ENCODE measurements around the gene PRMT2.
A peak's percentile ranks its signal among the peaks of the same experiment; 100 is the strongest.

The PRMT2 gene

GRCh38 chr21:46650476-46651098, 15.1 kb downstream of the PRMT2 start:
- no peak overlapping the region for H3K4me3 ChIP-seq (ENCODE audit: low read length)
- no peak for TF ChIP-seq CTCF (conservative IDR thresholded peaks at IDR 0.05; ENCODE audit: low read depth, low read length)
- DNase-seq (ENCODE audit: low read depth), result no peak

DNA sequence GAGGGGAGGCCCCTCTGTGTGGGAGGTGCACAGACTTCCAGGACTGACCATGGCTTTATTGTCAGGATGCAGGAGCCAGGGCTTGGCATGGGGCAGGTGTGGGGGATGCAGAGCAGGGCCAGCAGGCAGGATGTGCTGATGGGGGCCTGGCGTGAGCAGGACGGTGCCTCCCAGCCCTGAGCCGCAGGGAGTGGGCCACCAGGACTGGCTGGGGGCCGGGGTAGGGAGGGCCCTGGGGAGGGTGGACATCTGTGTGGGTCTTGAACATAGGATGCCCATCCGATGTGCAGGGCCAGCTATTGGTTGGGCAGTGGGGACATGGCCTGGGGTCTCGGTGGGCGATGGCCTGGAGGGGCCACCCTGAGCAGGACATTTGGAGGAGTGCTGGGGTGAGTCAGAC, 15.6 kb downstream of the PRMT2 start:
- no peak overlapping the region for H3K4me3 ChIP-seq (ENCODE audit: low read length)
- TF ChIP-seq CTCF (conservative IDR thresholded peaks at IDR 0.05; ENCODE audit: low read depth, low read length), result no peak
- no peak for DNase-seq (ENCODE audit: low read depth)

DNA sequence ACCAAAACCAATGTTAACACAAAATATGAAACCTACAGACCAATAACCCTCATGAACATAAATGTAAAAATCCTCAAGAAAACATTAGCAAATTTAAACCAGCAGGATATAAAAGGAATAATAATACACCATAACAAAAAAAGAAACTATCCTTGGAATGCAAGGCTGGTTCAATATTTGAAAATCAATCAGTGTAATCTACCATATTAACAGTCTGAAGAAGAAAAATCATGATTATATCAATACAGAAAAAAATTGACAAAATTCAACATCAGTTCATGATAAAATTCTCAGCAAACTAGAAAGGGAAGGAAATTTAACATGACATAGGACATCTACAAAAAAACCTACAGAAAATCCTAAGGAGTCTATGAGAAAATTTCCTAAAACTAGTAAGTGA, 19.8 kb downstream of the PRMT2 start:
- no peak for TF ChIP-seq CTCF (conservative IDR thresholded peaks at IDR 0.05; ENCODE audit: low read depth, low read length)
- DNase-seq (ENCODE audit: low read depth), result no peak
- H3K4me3 ChIP-seq (ENCODE audit: low read length), result no peak overlapping the region

DNA sequence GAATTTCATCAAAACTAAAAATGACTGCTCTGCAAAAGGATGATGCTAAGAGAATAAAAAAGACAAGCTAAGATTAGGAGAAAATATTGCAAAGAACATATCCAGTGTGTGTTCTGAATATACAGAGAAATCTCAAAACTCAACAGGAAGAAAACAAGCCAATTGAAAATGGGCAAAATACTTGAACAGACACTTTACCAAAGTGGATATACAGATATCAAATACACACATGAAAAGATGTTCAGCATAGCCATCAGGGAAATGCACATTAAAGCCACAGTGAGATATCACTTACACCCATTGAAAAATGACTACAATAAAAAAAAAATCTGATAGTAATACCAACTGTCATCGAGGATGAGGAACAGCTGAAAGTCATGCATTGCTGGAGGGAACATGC, 21.3 kb downstream of the PRMT2 start:
- no peak for DNase-seq (ENCODE audit: low read depth)
- H3K4me3 ChIP-seq (ENCODE audit: low read length), result no peak overlapping the region
- TF ChIP-seq CTCF (conservative IDR thresholded peaks at IDR 0.05; ENCODE audit: low read depth, low read length), result no peak

DNA sequence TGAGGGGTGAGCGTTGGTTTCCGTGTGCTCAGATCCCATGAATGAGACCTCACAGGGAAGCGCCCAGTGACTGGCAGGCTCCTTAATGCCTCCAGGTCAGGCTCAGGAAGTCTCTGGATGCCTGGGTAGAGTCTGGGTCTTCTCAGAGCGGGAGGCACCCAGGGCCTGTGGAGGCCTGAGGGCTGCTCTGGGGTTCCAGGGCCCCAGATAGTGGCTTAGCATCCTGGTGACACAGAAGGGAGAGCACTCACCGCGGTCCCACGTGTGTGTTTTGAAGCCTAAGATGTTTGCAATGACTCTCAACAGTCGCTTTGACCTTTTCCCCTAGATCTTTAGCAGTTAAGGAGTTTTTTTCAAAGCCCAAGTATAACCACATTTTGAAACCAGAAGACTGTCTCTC, 25.0 kb downstream of the PRMT2 start:
- no peak for TF ChIP-seq CTCF (conservative IDR thresholded peaks at IDR 0.05; ENCODE audit: low read depth, low read length)
- H3K4me3 ChIP-seq (ENCODE audit: low read length), result no peak overlapping the region
- no peak for DNase-seq (ENCODE audit: low read depth)

- TF ChIP-seq CTCF (conservative IDR thresholded peaks at IDR 0.05; ENCODE audit: low read depth, low read length), result peak; percentile 79
- DNase-seq (ENCODE audit: low read depth), result peak; percentile 54
- peak overlapping the region; percentile 32 for H3K4me3 ChIP-seq (ENCODE audit: low read length)
These were observed 25.7 kb downstream of the PRMT2 start for GRCh38 chr21:46661211-46661625.

- no peak for TF ChIP-seq CTCF (conservative IDR thresholded peaks at IDR 0.05; ENCODE audit: low read depth, low read length)
- H3K4me3 ChIP-seq (ENCODE audit: low read length), result peak overlapping the region; percentile 32
- no peak for DNase-seq (ENCODE audit: low read depth)
These were observed 26.3 kb downstream of the PRMT2 start for GRCh38 chr21:46661642-46662366.

Measured in retinal pigment epithelial cell (primary cell).